ENCODE data around the gene PPP2R3B. TPM values are rescaled to one million over a fixed set of nuclear protein-coding genes. Genes with fewer than 3 reads are reported as not detected.
"Not testable (repeated sequence)": the region's sequence is repeated elsewhere in the genome, so short reads cannot be mapped to it uniquely, and the experiment has no call there.

PPP2R3B gene
- polyA plus RNA-seq, 1 experiment = 4.8 TPM

DNA sequence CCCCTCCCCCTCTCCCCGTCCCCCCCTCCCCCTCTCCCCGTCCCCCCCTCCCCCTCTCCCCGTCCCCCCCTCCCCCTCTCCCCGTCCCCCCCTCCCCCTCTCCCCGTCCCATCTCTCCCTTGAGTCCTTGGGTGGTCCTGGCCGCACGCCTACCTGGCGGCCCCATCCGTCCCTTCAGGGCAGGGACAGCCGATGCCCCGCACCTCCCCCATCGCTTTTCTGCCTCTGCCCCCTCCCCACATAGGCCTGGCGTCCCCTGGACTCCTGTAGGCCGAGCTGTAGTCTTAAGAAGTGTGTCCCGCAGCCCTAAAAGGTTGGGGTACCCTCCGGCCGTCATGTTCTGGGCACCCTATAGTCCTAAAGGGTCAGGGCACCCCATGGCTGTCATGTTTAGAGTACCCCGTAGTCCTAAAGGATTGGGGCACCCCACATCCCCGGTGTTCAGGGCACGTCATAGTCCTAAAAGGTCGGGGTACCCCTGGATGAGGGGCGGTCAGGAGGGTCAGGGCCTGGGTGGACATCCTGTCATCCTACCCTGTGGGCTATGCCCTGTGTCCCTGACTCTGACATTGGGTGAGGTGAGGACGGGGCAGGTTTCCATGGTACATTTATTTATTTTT lies 57.3 kb downstream of the PPP2R3B start:
- Histone ChIP-seq H3K27ac (ENCODE audit: low read depth, low read length) (no peak overlapping the region), H3K27me3 (ENCODE audit: control insufficient read depth, insufficient read depth, low read length) (peaks cover 4% of the 10 kb centered on the region), H3K9me3 (ENCODE audit: control insufficient read depth, insufficient read depth, low read length) (peaks cover 45% of the 10 kb centered on the region; the same call in 1 of the 2 replicates), H3K4me3 (ENCODE audit: low read depth, low read length) (no peak overlapping the region)
- TF ChIP-seq, protein P1, sequence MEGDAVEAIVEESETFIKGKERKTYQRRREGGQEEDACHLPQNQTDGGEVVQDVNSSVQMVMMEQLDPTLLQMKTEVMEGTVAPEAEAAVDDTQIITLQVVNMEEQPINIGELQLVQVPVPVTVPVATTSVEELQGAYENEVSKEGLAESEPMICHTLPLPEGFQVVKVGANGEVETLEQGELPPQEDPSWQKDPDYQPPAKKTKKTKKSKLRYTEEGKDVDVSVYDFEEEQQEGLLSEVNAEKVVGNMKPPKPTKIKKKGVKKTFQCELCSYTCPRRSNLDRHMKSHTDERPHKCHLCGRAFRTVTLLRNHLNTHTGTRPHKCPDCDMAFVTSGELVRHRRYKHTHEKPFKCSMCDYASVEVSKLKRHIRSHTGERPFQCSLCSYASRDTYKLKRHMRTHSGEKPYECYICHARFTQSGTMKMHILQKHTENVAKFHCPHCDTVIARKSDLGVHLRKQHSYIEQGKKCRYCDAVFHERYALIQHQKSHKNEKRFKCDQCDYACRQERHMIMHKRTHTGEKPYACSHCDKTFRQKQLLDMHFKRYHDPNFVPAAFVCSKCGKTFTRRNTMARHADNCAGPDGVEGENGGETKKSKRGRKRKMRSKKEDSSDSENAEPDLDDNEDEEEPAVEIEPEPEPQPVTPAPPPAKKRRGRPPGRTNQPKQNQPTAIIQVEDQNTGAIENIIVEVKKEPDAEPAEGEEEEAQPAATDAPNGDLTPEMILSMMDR (IDR thresholded peaks at IDR 0.05; ENCODE audit: low read depth, low read length) = no peak
- POLR2A ChIA-PET = no interaction called here
- no peak for DNase-seq (ENCODE audit: low read depth, low spot score)
- CTCF ChIA-PET = no interaction called here

DNA sequence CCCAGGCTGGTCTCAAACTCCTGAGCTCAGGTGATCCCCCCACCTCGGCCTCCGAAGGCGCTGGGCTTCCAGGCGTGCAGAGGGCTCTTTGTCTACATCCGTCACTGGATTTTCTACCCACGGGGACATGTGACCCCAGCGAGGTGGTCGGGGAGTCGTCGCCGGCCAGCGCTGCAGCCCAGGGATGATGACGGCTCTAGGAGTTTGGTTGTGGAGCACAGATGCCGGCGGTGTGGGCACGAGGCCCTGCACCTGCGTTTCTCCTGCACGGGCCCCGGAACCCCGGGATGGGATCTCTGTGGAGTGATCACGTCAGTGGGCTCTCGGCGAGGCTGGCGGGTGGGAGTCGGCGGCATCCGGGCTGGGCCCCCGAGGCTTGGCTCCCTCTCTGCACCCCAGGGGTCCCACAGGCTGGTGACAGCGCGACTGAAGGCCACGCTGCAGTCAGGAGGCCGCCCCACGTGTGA lies 59.0 kb downstream of the PPP2R3B start:
- Histone ChIP-seq H3K27ac (ENCODE audit: low read depth, low read length) (no peak overlapping the region), H3K9me3 (ENCODE audit: control insufficient read depth, insufficient read depth, low read length) (peaks cover 38% of the 10 kb centered on the region; the same call in 1 of the 2 replicates), H3K4me3 (ENCODE audit: low read depth, low read length) (no peak overlapping the region), H3K27me3 (ENCODE audit: control insufficient read depth, insufficient read depth, low read length) (peaks cover 4% of the 10 kb centered on the region)
- TF ChIP-seq, protein P1 (IDR thresholded peaks at IDR 0.05; ENCODE audit: low read depth, low read length) = no peak
- ChIA-PET CTCF (no interaction called here), POLR2A (no interaction called here)
- no peak for DNase-seq (ENCODE audit: low read depth, low spot score)

DNA sequence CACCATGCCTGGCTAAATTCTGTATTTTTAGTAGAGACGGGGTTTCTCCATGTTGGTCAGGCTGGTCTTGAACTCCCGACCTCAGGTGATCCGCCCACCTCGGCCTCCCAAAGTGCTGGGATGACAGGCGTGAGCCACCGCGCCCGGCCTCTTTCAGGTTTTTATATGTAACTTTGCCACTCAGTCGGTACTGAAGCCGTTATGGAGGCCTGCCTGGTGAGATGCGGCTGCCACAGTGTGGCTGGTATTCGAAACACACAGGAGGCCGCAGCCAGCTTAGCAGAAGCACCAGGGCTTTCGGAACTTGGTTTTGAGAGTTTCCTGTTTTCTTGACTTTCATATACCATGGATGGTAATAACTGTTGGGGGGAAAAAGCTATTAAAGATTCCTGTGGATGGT lies 62.0 kb downstream of the PPP2R3B start:
- H3K27me3 ChIP-seq (ENCODE audit: control insufficient read depth, insufficient read depth, low read length); H3K4me3 ChIP-seq (ENCODE audit: low read depth, low read length); DNase-seq (ENCODE audit: low read depth, low spot score); CTCF ChIA-PET; POLR2A ChIA-PET; H3K27ac ChIP-seq (ENCODE audit: low read depth, low read length): not testable (repeated sequence)
- peaks cover 21% of the 10 kb centered on the region; the same call in 1 of the 2 replicates for H3K9me3 ChIP-seq (ENCODE audit: control insufficient read depth, insufficient read depth, low read length)

DNA sequence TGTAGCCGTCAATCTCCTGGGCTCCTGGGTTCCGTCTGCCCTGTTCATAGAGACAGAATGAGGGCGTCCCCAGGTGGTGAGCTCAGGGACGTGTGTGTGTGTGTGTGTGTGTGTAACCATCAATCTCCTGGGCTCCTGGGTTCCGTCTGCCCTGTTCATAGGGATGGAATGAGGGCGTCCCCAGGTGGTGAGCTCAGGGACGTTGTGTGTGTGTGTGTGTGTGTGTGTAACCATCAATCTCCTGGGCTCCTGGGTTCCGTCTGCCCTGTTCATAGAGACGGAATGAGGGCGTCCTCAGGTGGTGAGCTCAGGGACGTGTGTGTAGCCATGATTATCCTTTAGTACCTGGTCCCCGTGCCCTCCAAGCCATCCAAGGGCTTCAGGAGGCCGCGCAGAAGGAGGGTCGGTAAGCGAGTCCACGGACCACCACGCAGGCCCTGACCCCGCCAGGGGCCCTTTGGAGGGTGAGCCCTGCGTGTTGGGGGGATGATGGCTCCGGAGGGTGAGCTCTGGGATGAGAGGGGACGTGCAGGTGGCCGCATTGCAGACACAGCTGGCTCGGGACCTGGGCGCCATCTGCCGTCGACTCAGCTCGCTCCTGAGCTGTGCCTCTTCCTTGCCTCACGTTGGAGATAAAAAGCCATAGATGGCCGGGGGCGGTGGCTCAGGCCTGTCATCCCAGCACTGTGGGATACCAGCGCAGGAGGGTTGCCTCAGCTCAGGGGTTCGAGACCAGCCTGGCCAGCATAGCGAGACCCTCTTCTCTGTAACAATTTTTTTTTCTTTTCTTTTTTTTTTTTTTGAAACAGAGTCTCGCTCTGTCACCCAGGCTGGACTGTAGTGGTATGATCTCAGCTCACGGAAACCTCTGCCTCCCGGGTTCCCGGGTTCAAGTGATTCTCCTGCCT lies 62.7 kb downstream of the PPP2R3B start:
- Histone ChIP-seq H3K27ac (ENCODE audit: low read depth, low read length) (no peak overlapping the region), H3K4me3 (ENCODE audit: low read depth, low read length) (no peak overlapping the region), H3K27me3 (ENCODE audit: control insufficient read depth, insufficient read depth, low read length) (no peaks in the 10 kb centered on the region), H3K9me3 (ENCODE audit: control insufficient read depth, insufficient read depth, low read length) (peaks cover 19% of the 10 kb centered on the region; the same call in 1 of the 2 replicates)
- POLR2A ChIA-PET = no interaction called here
- TF ChIP-seq, protein P1 (IDR thresholded peaks at IDR 0.05; ENCODE audit: low read depth, low read length) = 0 out of 2 replicates have a peak, but pooled peaks have one; percentile 8
- CTCF ChIA-PET = no interaction called here
- DNase-seq (ENCODE audit: low read depth, low spot score) = peak; percentile 13

DNA sequence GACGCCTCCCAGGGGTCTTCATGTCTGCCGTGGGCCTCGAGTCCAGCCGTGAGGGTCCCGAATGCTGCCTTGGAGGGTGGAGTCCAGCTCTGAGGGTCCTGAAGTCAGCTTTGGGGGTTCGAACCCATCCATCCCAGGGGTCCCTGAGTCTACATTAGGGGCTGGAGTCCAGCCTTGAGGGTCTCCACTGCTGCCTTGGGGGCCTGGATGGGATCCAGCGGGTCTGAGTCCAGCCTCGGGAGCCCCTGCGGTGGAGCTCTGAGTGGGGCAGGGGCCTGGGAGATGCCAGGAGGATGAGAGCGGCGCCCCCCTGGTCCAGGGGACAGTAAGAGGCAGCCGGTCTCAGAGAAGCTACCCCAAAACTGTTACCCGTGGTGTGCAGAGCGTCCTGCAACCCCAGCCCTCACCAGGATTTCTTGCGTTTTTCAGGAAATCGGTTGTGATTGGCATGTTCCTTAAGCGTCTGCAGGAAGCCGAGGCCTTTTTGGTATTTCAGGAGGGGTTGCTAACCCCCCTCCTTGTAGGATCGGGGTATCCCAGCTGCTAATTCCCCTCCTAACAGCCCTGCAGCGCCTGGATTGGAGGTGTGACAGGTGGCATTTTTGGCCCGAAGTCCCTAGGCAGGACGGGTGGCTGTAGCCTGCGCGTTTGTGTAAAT lies 66.5 kb downstream of the PPP2R3B start:
- no peak for DNase-seq (ENCODE audit: low read depth, low spot score)
- ChIA-PET CTCF (no interaction called here), POLR2A (no interaction called here)
- no peaks in the 10 kb centered on the region for H3K27me3 ChIP-seq (ENCODE audit: control insufficient read depth, insufficient read depth, low read length)
- peak overlapping the region; percentile 11 for H3K27ac ChIP-seq (ENCODE audit: low read depth, low read length)
- peak overlapping the region; percentile 90 for H3K4me3 ChIP-seq (ENCODE audit: low read depth, low read length)
- TF ChIP-seq, protein P1 (IDR thresholded peaks at IDR 0.05; ENCODE audit: low read depth, low read length) = no peak
- H3K9me3 ChIP-seq (ENCODE audit: control insufficient read depth, insufficient read depth, low read length) = peaks cover 16% of the 10 kb centered on the region; the same call in 1 of the 2 replicates

Measured in AG04450 (cell line).